Activated T-helper 9 cell treated with anti-CD3 and anti-CD28 coated beads, Interleukin-2, amount 50 U/mL, for 16 hours (primary cell): ENCODE results near the gene BMPR1B.

Experiments used
- DNase-seq: peaks from one replicate; pipeline ENCODE4 v3.0.0-alpha.2; 2020; ENCODE audit warnings: low read depth

Gene BMPR1B

DNA sequence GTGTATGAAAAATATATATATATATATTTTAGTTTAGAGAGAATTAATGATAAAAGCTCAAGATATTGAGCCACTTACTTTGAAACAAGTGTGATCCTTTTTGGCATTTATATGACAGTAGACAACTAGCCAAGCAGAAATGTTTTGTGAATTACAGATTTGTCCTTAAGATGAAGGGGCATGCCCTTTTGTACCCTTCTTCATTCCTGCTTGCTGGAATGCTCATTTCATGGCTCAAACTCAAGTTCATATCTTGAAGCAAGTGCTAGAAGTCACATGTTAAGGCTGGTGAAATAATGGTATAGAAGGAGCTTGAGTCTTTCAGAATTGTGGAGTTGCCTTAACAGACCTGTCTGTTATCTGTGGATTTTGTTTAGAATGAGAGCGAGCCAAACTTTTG lies 203.0 kb downstream of the BMPR1B start:
- no peak for DNase-seq

DNA sequence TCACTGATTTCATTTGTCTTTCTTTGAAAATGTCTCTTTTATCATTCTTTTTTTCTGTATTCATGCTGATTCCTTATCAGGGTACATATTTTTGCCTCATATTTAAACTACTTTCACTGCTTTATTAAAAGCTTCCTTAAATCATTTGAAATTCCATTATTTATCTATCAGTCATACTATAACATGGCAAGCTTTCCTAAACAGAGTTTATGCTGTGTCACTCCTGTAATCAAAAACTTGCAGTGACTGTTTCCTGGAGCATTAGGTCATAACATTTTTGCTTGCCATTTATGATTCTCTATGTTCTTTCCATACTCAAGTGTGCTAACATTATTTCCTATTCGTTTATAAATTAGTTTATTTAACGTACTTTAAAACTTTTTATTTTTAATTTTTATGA lies 203.7 kb downstream of the BMPR1B start:
- no peak for DNase-seq

DNA sequence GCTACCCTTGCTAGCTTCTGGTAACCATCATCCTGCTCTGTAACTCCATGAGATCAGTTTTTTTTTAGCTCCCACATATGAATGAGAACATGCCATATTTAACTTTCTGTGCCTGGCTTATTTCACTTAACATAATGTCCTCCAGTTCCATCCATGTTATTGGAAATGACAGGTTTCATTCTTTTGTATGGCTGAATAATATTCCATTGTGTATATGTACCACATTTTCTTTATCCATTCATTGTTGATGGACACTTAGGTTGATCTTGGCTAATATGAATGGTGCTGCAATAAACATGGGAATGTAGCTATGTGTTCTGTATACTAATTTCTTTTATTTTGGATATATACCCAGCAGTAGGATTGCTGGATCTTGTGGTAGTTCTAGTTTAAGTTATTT lies 204.7 kb downstream of the BMPR1B start:
- no peak for DNase-seq

DNA sequence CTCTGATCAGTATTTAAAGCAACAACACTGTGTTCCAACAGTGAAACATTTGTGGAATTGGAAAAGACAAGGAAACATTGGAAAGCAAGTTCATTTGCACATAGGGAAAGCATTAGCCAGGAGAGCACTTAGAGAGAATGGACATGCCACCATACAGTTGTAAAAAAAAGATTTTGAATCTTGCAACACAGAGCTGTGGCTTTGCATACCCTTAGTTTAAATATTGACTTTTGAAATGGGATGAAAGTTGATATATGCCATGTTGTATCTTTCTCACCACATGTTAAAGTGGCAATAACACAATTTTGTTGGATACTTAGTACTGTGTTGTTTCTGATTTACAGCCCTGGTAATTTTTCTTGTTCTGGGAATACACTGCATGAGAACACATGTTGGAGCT lies 208.1 kb downstream of the BMPR1B start:
- no peak for DNase-seq

DNA sequence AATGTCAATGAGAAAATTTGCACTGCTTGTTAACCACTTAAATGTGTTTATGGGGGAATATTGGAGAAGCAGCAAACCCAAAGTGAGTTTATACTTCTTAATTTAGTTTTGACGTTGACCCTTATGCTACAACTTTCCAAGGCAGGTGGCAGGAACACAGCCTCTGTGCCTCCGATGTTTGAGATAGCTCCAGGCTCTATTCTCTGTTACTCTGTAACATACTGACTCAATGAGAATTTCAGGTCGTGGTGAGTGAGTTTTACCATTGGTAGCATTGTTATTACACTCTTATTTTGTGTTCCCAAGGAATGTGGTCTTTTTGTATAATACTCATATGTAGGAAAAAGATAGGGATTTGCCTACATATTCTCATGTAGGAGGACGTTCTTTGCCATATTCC lies 210.7 kb downstream of the BMPR1B start:
- no peak for DNase-seq

DNA sequence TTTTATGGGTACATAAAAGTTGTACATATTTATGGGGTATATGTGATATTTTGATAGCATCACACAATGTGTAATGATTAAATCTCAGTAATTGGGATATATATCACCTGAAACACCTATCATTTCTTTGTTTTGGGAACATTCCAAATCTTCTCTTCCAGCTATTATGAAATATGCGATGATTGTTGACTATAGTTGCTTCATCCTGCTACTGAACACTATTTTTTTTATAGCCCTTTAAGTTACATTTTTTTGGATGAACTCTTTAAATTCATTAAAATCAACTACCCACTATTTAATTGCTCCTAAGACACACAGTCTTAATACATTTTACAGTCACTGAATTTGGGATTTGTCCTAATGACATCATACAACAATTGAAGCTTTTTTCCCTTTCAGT lies 212.9 kb downstream of the BMPR1B start:
- no peak for DNase-seq

DNA sequence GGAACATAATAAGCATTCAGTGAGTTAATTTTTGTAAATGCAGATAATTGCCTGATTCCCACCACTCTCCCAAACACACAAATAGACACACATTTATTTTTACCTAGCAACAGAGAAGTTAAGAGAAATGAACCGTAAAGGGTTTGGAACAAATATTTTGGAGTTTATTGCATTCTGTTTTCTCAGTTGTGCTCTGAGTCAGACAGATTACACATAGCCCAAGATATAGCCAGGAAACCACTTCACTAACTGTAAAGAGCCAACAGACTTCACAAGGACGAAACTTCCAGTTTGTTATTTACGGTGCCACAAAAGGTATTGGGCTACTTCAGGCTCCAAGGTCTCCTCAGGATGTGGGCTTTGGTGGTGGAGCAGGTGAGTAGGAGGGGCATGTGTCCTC lies 217.0 kb downstream of the BMPR1B start:
- DNase-seq: no peak

DNA sequence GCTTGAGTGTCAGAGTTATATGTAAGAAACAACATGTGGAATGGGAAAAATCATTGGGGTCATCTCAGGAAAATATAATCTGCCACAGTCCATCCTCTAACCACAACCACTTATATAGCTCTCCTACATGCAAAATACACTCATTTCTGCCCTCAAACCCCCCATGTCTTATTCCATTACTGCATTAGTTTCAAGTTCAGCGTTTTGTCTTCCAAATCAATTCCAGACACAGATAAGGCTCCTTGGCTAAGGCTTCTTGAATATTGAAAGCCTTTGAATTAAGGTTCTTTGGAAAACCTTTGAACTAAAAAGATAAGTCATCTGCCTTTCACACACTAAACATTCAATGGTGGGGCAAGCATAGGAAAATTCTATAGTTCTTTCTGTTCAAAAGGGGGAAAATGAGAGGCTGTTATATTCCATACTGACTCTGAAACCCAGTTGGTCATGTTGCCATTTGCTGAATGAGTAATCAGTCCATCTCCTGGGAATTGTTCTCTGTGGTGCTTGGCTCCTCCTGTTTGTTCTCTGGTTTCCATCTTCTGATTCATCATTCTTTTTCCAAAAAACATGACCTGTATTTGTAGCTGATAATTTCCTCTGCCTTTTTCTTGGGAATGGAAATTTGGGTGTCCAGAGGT lies 218.7 kb downstream of the BMPR1B start:
- no peak for DNase-seq

DNA sequence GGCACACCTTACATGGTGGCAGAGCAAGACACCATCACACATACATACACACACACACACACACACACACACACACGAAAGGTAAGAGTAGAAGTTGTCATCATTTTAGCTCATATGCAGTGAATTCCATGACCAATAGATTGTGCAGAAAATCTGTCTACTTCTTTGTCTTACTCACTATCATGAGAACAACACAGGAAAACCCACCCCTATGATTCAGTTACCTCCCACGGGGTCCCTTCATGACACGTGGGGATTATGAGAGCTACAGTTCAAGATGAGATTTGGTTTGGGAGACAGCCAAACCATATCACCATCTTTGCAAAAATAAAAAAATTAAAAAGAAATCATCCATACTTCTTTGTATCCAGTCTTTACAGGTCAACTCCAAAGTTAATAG lies 221.1 kb downstream of the BMPR1B start:
- DNase-seq: no peak

DNA sequence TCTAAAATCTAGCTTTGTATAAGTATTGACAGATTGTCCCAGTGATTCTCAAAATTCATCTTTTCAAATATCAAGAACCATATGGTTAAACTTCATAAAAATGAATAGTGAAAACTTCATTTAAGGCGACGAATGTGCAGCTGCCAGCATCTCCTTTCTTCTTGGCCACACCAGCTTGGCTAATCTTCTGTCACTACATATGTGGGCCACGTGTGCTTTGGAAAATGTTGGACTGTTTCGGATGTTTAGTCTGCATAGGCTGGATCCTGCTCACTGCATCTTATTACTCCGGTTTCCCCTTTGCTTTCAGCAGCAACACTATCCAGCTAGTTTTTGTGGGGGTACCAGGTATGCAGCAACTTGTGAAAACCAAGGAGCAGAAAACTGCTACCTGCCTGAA lies 221.9 kb downstream of the BMPR1B start:
- no peak for DNase-seq

DNA sequence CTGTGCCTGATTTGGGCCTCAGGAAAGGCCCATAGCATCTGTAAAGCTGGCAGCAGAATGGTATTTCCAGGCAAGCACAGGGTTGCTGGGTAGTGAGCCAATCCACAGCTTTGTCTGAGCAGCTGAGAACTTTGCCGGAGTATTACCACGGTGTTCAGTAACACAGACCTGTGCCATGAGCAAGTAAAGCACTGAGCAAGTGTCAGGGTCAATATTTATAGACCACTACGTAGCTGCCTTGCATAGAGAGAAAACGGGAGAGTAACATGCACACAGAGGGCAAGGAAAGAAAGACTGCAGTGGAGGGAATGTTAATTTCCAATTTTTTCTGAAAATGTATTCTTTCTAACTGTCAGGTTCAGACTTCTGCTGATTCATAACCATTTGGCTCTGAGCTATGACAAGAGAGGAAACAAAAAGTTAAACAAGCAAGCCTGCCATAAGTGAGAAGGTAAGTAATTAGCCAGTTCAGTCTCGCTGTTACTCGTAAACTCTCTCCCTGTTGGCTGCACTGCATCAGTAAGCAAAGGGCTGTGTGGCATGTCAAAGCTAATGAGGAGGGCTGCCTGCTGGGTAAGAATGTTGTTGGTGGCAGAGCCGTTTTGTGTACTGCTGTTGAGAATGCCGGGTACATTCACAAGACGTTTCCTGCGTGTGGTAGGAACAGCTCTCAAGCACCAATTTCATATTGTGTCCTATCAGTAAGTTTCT lies 238.1 kb downstream of the BMPR1B start:
- DNase-seq: no peak

DNA sequence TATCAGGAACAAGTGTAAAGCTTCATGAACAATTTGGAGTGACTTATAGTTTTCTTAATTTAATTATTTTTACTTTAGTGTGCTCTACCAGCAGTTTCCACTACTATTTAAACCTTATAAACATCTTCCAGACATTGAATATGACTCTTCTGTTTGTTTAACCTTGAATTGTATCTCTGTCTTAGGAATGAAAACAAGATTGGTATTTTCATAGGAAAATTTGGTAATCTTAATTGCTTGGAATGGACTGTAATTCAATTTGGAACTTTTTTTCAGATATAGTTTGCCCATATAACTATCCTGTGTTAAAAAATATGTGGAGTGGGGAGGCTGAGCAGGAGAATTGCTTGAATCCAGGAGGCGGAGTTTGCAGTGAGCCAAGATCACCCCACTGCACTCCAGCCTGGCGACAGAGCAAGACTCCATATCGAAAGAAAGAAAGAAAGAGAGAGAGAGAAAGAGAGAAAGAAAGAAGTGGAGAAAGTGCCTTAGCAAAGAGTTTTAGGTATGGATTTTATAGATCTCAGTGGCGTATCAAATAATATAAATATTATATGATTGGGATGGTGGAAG lies 242.4 kb downstream of the BMPR1B start:
- DNase-seq: no peak

DNA sequence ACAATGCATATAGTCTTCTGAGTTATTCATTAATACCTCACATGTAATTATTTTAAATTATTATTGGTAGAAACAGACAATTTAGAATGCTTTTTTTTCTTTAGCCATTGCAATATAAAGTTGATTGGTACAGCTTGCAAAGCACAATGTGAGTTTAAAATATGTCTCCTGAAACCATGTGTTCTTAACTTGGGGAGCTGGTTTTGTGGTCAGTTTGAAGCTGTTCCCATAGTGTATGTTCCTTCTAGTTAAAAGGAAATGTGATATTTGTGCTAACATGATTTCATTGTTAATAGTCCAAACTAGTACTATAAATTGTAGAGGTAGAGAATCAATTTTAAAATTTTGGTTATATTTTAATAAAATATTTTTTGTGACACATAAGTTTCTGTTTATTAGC lies 247.2 kb downstream of the BMPR1B start:
- no peak for DNase-seq

DNA sequence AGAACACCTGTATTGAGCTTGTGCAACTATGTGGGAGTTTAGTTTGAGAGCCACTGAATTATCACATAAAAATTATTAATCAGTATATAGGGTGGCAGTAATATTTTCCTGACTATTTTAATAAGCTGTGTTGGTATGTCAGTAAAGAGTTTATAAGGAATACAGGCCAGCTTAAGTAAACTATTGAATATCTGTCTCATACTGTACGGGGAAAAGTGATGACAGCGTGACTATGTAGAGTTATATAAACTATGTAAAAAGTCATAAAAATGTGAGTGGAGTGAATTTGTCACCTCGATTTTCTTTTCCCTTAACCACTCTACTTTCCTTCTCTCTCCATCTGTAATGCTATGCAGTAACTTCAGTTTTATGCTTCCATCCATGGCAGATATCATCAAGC lies 250.2 kb downstream of the BMPR1B start:
- no peak for DNase-seq

DNA sequence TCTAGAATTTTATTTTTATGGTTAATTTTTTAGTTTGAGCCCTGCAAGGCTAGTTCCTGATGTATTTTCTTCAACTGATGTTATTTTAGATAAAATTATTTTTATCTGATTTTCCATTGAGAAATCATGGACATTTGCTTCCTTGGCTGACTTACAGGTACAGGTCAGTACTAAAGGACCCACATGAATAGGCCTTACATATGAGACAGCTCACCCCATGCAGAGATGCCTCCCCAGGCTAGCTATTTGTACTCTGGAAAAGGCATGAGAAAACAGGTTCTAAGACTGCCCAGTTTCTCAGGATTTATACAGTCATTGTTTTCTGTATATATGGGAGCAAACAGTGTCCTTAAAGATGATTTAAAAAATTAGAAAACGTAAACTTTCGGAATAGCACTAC lies 255.5 kb downstream of the BMPR1B start:
- DNase-seq: no peak

DNA sequence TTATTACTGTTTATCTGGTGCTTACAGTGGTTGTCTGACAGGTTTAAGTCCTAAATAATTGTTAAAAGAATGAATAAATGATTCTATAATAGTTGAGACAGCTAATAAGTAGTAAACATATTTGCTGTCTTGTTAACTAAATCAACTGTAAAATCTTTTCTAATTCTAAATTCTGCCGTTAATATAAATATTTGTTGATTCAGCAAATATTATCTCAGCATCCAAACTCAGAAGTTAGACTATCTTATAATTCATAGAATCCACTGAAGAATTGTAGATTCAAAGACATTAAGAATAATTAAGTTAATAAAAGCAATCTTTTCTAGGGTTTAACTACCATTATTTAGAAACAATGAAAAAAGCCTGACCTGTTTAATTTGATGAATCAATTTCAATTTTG lies 256.3 kb downstream of the BMPR1B start:
- no peak for DNase-seq

DNA sequence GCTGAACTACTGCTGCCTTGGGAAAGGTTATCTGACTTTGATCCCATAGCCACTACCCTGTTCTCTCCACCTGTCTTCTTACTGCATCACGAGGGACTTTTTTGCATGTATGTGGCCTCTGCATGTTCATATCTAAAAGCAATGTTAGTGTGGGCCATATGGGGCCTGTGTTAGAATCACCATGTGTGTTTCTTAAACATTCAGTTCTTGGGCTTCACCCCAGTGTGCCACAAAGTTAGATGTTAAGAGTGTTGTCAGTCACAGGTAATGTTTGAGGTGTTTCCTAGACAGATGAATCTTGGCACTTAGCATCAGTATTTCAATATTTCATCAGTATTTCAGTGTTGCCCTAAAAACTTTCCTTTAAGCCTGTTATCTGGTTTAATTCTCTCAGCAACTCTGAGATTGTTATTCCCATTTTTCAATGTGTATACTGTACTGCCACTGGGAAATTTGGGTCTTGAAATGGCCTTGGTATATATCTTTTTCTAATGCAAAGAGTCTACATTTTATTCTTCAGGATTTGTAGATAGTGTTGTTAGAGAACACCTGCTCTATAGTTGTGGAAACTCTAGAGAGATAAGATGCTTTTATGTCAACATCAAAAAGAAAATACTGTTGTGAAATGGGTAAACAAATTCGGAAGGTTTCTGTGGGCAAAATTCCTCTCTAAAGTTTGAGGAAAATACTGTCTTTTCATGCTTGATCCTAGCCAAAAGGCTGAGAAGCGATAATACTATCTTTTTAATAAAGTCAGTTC lies 259.7 kb downstream of the BMPR1B start:
- no peak for DNase-seq

DNA sequence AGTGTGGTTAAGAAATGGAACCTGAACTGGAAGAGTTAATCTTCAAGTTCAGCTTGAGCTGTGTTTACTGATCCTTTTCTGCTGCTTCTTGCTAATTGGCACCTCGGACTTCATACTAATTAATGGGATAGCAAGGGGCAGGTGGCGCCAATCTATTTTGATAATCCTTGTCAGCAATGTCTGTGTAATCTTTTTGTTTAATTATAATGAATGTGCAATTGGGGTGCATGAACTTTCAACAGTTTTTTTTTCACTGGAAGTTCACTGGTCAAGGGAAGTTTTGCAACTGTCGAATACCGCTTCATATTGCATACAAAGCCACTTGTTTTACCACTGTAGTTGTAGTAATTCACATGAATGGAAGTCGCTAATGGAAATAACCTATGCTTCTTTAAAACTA lies 261.0 kb downstream of the BMPR1B start:
- DNase-seq: no peak

DNA sequence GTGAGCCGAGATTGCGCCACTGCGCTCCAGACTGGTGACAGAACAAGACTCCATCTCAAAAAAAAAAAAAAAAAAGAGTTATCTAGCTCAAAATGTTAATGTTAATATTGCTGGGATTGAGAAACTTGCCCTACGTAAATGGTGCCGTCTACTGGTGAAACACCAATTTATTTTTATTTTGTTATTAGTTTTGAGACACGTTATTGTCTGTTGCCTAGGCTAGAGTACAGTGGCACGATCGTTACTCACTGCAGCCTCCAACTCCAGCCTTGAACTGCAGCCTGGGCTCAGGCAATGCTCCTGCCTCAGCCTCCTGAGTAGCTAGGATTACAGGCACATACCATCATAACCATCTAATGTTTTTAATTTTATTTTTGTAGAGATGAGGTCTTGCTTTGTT lies 262.8 kb downstream of the BMPR1B start:
- no peak for DNase-seq

DNA sequence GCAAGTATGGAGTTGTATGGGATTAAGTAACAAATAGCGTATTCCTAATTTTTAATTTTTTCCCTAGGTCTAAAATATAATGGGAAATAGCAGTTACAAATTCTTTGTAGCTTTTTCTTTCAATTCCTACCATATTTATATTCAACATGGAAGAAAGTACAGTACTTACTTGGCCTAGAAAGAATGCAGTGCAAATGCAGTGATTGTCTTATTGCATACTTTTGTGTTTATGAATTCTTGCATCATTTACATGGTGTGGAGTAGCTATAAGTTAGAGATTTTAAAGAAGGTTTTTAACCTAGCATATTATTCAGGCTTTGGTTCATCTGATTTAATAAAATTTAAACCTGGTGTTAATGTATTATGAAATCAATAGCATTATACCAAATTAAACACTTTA lies 263.3 kb downstream of the BMPR1B start:
- DNase-seq: no peak

DNA sequence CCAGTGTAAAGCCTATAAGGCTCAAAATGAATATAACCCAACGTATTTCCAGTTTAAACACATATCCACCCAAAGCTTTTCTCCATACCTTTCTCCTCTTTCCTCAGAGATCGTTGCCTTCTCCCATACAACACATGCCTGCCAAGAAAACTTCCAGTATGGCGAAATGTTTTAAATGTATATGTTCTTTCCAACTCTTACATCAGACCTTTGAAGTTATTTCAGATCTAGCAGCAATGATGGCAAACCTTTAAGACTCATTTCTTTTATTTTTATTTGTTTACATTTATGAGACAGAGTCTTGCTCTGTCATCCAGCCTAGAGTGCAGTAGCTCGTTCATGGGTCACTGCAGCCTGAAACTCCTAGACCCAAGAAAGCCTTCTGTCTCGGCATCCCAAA lies 265.4 kb downstream of the BMPR1B start:
- DNase-seq: no peak

DNA sequence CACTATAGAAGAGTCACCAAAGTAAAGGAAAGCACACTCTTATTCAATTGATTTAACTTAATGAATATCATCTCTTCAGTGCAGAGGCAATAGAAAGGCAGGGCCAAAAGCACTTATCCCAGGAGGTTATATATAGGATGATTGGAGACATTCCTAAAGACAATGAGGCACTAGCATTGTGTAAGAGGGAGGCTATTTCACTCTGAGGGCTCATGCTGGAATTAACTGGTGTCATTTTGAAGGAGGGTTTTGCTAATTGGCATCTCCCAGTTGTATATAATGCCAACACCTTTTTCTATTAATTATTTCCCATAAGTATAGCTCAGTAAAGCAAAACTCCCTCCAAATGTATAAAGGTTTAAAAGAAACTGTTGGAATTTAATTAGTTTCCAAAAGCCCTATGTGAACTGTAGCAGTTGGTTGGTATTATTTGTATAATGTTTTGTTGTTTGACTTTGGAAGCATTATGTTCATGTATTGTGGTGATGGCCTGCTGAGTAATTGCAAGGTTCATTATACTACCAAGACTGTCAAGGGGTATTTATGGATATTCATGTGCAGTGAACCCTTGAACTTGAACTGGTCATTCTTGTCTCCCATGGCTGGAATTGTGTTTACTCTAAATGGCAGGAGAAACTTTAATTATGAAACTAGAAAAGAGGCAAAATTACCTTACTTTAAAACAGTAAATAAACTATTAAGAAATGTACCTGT lies 270.3 kb downstream of the BMPR1B start:
- no peak for DNase-seq
